Transverse colon (tissue), 4 donors: Measurements from ENCODE around the gene PAPOLG. TPM values are rescaled to one million over a fixed set of nuclear protein-coding genes. Genes with fewer than 3 reads are reported as not detected.

Source experiments
- DNase-seq: peaks from one replicate; pipeline ENCODE4 v3.0.0-alpha.2; 2019
- H3K27ac ChIP-seq, 4 donors: fragments of 200-600 bp; sonication (generic); 2 replicates each; pipeline ENCODE4 v1.5.1; 2016 to 2018; ENCODE audit warnings: inconsistent platforms in 4 of 4
- H3K27me3 ChIP-seq: fragments of 200-600 bp; sonication (generic); 2 replicates; pipeline ENCODE4 v1.5.1; 2017; ENCODE audit warnings: inconsistent platforms
- H3K36me3 ChIP-seq, 4 donors: fragments of 200-600 bp; sonication (generic); 2 replicates each; pipeline ENCODE4 v1.5.1; 2017 to 2019; ENCODE audit warnings: inconsistent platforms in 4 of 4
- H3K4me1 ChIP-seq, 4 donors: fragments of 200-600 bp; sonication (generic); 2 replicates each; pipeline ENCODE4 v1.5.1; 2017 to 2020; ENCODE audit warnings: inconsistent platforms in 4 of 4
- H3K4me3 ChIP-seq, 4 donors: fragments of 200-600 bp; sonication (generic); 1 replicate in 1 of 4; 2 replicates in 3 of 4; pipeline versions ENCODE4 v1.5.1 to v1.6.1; 2017 to 2019; ENCODE audit warnings: inconsistent platforms in 4 of 4
- H3K9me3 ChIP-seq, 2 donors: fragments of 200-600 bp; sonication (generic); 2 replicates each; pipeline ENCODE4 v1.5.1; 2017 to 2019; ENCODE audit warnings: inconsistent platforms in 2 of 2
- EP300 ChIP-seq: sonication (generic); formaldehyde crosslinking; IDR thresholded peaks from one replicate; pipeline ENCODE4 v1.6.1; 2017; ENCODE audit warnings: antibody characterized with exemption, low read depth
- WGBS, 2 donors: methylation state at CpG; one replicate each; pipeline ENCODE4 v1.1.5; 2018; ENCODE audit warnings: low coverage in 1 of 2; 5-methylcytosine and 5-hydroxymethylcytosine counted together
- in situ Hi-C, 4 donors: fragments of 200-750 bp; cut with MboI; loops; one replicate each; pipeline versions ENCODE4 v1.15.0 to v1.15.1; 2017; ENCODE audit warnings: low sequenced_read_pairs in 3 of 4, low pct_ligation_motif_present in 1 of 4, low pct_unique_long_range_greater_than_20kb in 1 of 4
- intact Hi-C: fragments of 100-400 bp; cut with DNase I; formaldehyde crosslinking; loops from one replicate; pipeline ENCODE4 v1.15.1; 2023; ENCODE audit warnings: low total_unique reads
- small RNA-seq, 4 donors: library from RNA; depleted of rRNA; stranded (forward); fragments of <200 nt; gene quantifications; one replicate each; pipeline ENCODE3, GENCODE V24; 2016
- total RNA-seq, 4 donors: library from RNA; depleted of rRNA; stranded (reverse); fragments of >200 nt; gene quantifications; one replicate each; pipeline ENCODE4 v1.1.0, GENCODE V29; 2016

The PAPOLG gene
- total RNA-seq, 4 donors from 2014 or later, result 6.0 to 16.5 (median 12.2) TPM

DNA sequence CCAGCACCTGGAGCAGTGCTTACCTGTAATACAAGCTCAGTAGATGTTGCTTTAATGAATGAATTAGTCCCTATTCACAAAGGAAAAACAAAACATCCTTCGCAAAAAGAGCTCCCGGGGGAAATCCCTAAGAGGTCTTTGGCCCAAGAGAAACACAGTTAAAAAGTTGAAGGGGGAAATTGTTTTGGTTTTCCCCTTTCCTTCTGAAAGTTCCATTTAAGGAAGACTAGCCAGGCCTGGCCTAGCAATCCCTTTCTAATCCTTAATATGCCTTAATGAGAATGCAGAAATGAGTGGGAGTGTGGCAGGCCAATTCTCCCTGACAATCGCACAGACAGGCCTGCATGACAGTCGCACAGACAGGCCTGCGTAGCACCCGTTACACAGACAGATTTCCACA lies 91.8 kb downstream of the PAPOLG start:
- Histone ChIP-seq H3K9me3 (no peaks in the 10 kb centered on the region), H3K36me3 (no peaks in the 10 kb centered on the region), H3K27me3 (no peaks in the 10 kb centered on the region), H3K27ac (no peak overlapping the region), H3K4me1 (no peaks in the 10 kb centered on the region), H3K4me3 (no peak overlapping the region)
- in situ Hi-C loops, result no loop called here
- no peak for TF ChIP-seq EP300
- intact Hi-C loops, result no loop called here
- no peak for DNase-seq
- WGBS, 2 donors, result 40 to 86% methylated on average over 2 to 6 of the region's 6 CpGs

Small RNAs within 50 kb of the gene (small RNA-seq; reads per million reads assigned to genes)
- gene RN7SL632P (0 reads per million in 4 donors), gene RNU6-612P (0 reads per million in 4 donors)

Other genes with a start within 250 kb of the PAPOLG start
- 10 to 100 TPM; 11.3 to 38.1 (median 19.9) TPM for gene BCL11A, start 202.6 kb upstream of the PAPOLG start, total RNA-seq
- 10 to 100 TPM in 3 of 4 donors, 1 to 10 TPM in 1; 6.2 to 29.5 (median 14.9) TPM for gene REL, start 125.3 kb downstream of the PAPOLG start, total RNA-seq